22Rv1 (cell line): ENCODE data around the gene TIMM8B.

Experiments
- CTCF ChIP-seq: fragments of 450-650 bp; IDR thresholded peaks from 2 replicates; pipeline ENCODE4 v1.5.1; 2017; ENCODE audit warnings: mild to moderate bottlenecking
- ZFX ChIP-seq: fragments of 450-650 bp; IDR thresholded peaks from 2 replicates; pipeline ENCODE4 v1.6.1; 2017; ENCODE audit warnings: antibody characterized with exemption, borderline replicate concordance

- TF ChIP-seq CTCF (no peak), ZFX (no peak)
Observed at GRCh38 chr11:112087212-112087611, 656 bp upstream of the TIMM8B start.
